ENCODE measurements around the gene RPSA. TPM values are rescaled to one million over a fixed set of nuclear protein-coding genes. Genes with fewer than 3 reads are reported as not detected.

RPSA gene
- 2,410 and 2,643 TPM in 2 replicates for total RNA-seq

DNA sequence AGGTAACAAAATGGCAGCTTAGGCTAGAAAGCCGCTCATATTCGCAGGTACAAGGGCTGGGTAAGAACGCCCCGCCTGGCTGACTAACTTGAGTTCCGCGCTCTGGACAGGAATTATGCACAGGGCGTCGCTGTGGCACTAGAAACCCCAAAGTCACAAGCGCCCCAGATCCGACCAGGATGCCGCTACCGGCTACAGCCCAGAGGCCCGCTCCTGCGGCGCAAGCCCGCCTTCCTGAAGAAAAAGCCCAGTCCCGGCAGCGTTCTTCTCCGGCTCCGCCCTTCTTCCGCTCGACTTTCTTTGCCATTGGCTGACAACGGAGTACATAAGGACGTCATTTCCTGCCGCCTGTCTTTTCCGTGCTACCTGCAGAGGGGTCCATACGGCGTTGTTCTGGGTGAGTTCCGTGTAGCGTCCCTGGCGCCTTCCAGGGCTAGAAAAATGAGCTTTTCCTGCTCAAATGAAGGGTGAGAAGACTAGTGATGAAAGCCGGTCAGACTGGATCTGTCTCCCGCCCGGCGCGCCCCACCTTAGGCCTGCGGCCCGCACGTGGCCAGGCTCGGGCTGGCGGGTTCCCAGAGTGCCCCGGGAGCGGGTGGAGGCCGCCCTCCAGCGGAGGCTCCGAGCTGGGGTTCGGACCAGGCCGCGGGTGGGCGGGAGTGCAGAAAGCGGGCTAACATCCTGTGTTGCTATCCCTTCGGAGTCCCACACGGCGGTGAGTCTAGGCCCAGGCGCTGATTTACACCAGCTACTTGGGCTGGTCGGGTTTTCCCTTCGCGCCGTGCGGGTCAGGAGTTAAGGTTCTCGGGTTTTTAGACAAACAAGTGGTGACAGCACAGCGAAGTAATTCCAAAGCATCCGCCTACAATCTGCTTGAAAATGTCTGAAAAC, at the start of gene RPSA:
TSS of gene RPSA (plus strand) at position 353 of the 891 bp plus-strand sequence. CDS start 934 bp downstream, outside the sequence.

GRCh38 chr3:39383045-39383880, 23.3 kb upstream of the RPSA start, which contains the start of gene SLC25A38:
TSS of gene SLC25A38 (plus strand) at chr3:39383370. CDS start at chr3:39383725, 355 bp downstream.

Other genes starting within 250 kb of the RPSA start
- not detected in 2 replicates for gene XIRP1, start 214.1 kb upstream of the RPSA start, total RNA-seq
- not detected in 2 replicates for gene CX3CR1, start 126.7 kb upstream of the RPSA start, total RNA-seq
- not detected in 2 replicates for gene CCR8, start 77.0 kb upstream of the RPSA start, total RNA-seq
- 24.6 and 41.5 TPM in 2 replicates for gene SLC25A38, start 23.4 kb upstream of the RPSA start, total RNA-seq
- not detected in 2 replicates for gene MOBP, start 61.0 kb downstream of the RPSA start, total RNA-seq

All from cardiac atrium fibroblast (primary cell).